DND-41 (cell line): Measurements from ENCODE around the gene KRTAP16-1.

ENCODE experiments used
- ATAC-seq: fragments of 200-7000 bp; cut with Tn5 transposase; 3 replicates; pipeline ENCODE4 v1.9.1; 2021; ENCODE audit warnings: low read depth; ENCODE audit not compliant: insufficient read depth
- DNase-seq: peaks from one replicate; pipeline ENCODE4 v3.0.0-alpha.2; 2020
- H2AFZ ChIP-seq: 2 replicates; pipeline ENCODE4 v1.6.0; 2012; ENCODE audit warnings: low read depth, low read length
- H3K27ac ChIP-seq: 2 replicates; pipeline ENCODE4 v1.5.1; 2012; ENCODE audit warnings: low read length, inconsistent platforms
- H3K27me3 ChIP-seq: fragments of 200-600 bp; sonication (generic); 2 replicates; pipeline ENCODE4 v1.6.0; 2012; ENCODE audit warnings: low read length, mild to moderate bottlenecking, inconsistent platforms; ENCODE audit not compliant: insufficient read depth, poor library complexity
- H3K36me3 ChIP-seq: 2 replicates; pipeline ENCODE4 v1.5.1; 2012; ENCODE audit warnings: low read length, inconsistent platforms; ENCODE audit not compliant: insufficient read depth
- H3K4me1 ChIP-seq: 2 replicates; pipeline ENCODE4 v1.5.1; 2012; ENCODE audit warnings: mild to moderate bottlenecking, low read length; ENCODE audit not compliant: insufficient read depth
- H3K4me2 ChIP-seq: 2 replicates; pipeline ENCODE4 v1.6.0; 2012; ENCODE audit warnings: mild to moderate bottlenecking, moderate library complexity, low read length, inconsistent platforms; ENCODE audit not compliant: insufficient read depth
- H3K4me3 ChIP-seq, 2 experiments: fragments of 200-600 bp in 1 of 2; shearing (Covaris generic) in 1 of 2; 2 replicates each; pipeline ENCODE4 v1.5.1; 2012 to 2016; ENCODE audit warnings: inconsistent platforms in 2 of 2, low read length in 2 of 2, mild to moderate bottlenecking in 2 of 2, low read depth in 1 of 2, moderate library complexity in 1 of 2
- H3K79me2 ChIP-seq: 2 replicates; pipeline ENCODE4 v1.6.0; 2012; ENCODE audit warnings: low read length, inconsistent platforms; ENCODE audit not compliant: insufficient read depth
- H3K9ac ChIP-seq: 2 replicates; pipeline ENCODE4 v1.6.0; 2012; ENCODE audit warnings: low read depth, mild to moderate bottlenecking, inconsistent platforms, low read length, moderate library complexity
- H3K9me3 ChIP-seq: 2 replicates; pipeline ENCODE4 v1.5.1; 2012; ENCODE audit warnings: low read length, moderate library complexity, mild to moderate bottlenecking, inconsistent platforms; ENCODE audit not compliant: insufficient read depth, severe bottlenecking
- H4K20me1 ChIP-seq: 2 replicates; pipeline ENCODE4 v1.6.0; 2012; ENCODE audit warnings: low read length; ENCODE audit not compliant: insufficient read depth
- CTCF ChIP-seq: IDR thresholded peaks from 2 replicates; pipeline ENCODE4 v1.5.1; 2012; ENCODE audit warnings: borderline replicate concordance, low read length, moderate library complexity, mild to moderate bottlenecking; ENCODE audit not compliant: poor library complexity, severe bottlenecking; ENCODE audit errors: extremely low read depth
- EZH2 ChIP-seq: IDR thresholded peaks from 3 replicates; pipeline ENCODE4 v1.6.1; 2012; ENCODE audit warnings: borderline replicate concordance, low read depth, mild to moderate bottlenecking, moderate library complexity, low read length, inconsistent platforms; ENCODE audit not compliant: severe bottlenecking

KRTAP16-1 gene

DNA sequence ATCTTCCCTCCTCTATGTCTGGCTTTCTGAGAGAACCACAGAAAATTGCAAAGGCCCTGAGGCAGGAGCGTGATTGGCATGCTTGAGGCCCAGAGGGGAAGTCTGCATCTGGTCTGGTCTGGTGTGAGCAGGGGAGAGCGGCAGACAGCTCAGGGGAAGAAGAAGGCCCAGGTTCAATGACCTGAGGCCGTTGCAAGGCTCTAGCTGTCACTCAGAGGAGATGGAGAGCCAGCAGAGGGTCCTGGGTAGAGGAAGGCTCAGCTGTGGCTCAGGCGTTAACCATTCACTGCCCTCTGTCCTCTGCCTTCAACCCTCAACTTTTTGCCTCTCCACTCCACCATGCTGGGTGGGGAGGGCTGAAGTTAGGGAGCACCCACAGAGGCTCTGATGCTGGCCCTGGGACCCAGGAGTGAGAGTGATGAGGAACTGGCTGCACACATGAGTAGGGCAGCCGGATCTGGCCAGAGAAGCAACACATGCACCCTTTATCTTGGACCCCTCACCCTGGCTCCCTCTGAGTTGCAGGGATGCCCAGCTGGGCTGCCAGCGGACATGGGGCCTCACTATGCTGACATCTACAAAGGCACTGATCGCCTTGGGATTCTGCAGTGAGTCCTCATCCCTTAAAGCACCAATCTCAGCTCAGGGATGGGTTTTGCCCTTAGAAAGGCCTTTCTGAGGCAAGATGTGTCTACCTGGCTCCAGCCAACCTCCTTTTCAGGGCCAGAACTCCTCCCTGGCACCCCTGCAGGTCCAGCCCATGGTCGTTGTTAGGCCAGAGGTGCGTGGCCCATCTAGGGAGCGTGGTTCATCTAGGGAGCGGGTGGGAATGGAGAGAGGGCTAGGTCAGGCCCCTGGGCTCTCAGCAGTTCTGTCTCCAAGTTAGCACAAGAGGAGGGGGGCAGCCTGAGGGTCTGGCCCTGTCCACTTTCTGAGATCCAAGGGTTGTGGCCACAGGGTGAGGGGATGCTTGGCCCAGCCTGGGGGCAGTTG lies 14.1 kb upstream of the KRTAP16-1 start:
- Histone ChIP-seq H3K4me1 (no peaks in the 10 kb centered on the region), H4K20me1 (no peaks in the 10 kb centered on the region; the same call in 1 of the 2 replicates), H3K27ac (no peak overlapping the region), H3K4me2 (no peak overlapping the region), H3K4me3 (no peak overlapping the region), H3K79me2 (no peaks in the 10 kb centered on the region), H3K9ac (no peak overlapping the region), H2AFZ (no peak overlapping the region), H3K36me3 (no peaks in the 10 kb centered on the region), H3K27me3 (no peaks in the 10 kb centered on the region), H3K9me3 (no peaks in the 10 kb centered on the region)
- ATAC-seq (no peak), DNase-seq (no peak)
- TF ChIP-seq CTCF: no peak
- no peak for TF ChIP-seq EZH2

- Histone ChIP-seq H3K9me3 (no peaks in the 10 kb centered on the region), H3K79me2 (no peaks in the 10 kb centered on the region), H2AFZ (no peak overlapping the region), H3K36me3 (no peaks in the 10 kb centered on the region), H3K27me3 (no peaks in the 10 kb centered on the region), H4K20me1 (no peaks in the 10 kb centered on the region; the same call in 1 of the 2 replicates), H3K27ac (no peak overlapping the region), H3K4me3 (no peak overlapping the region), H3K9ac (no peak overlapping the region), H3K4me1 (no peaks in the 10 kb centered on the region), H3K4me2 (no peak overlapping the region)
- ATAC-seq (peak; percentile 60; the same call in 2 of the 3 replicates), DNase-seq (no peak)
- TF ChIP-seq CTCF (peak; percentile 74), EZH2 (no peak)
Observed at GRCh38 chr17:41322094-41322902, 13.2 kb upstream of the KRTAP16-1 start.

GRCh38 chr17:41318231-41318630 lies 9.1 kb upstream of the KRTAP16-1 start:
- no peaks in the 10 kb centered on the region for H3K4me1 ChIP-seq
- no peaks in the 10 kb centered on the region for H3K79me2 ChIP-seq
- H3K27me3 ChIP-seq: peaks cover 3% of the 10 kb centered on the region
- no peaks in the 10 kb centered on the region for H3K9me3 ChIP-seq
- H2AFZ ChIP-seq: no peak overlapping the region
- ATAC-seq (no peak), DNase-seq (no peak)
- H4K20me1 ChIP-seq: no peaks in the 10 kb centered on the region
- TF ChIP-seq CTCF (no peak), EZH2 (no peak)
- H3K4me3 ChIP-seq: no peak overlapping the region
- H3K27ac ChIP-seq: no peak overlapping the region
- H3K4me2 ChIP-seq: no peak overlapping the region
- H3K9ac ChIP-seq: no peak overlapping the region
- H3K36me3 ChIP-seq: no peaks in the 10 kb centered on the region
